GM19025 (cell line): ENCODE results near the gene SH2D3A.
"Not testable (repeated sequence)": the region's sequence is repeated elsewhere in the genome, so short reads cannot be mapped to it uniquely, and the experiment has no call there.

ENCODE experiments used
- ATAC-seq: cut with Tn5 transposase; IDR thresholded peaks from one replicate; pipeline ENCODE4 v1.9.1; 2021; ENCODE audit warnings: mild to moderate bottlenecking, low read depth, moderate library complexity; ENCODE audit not compliant: unreplicated experiment

SH2D3A gene

GRCh38 chr19:6710273-6711077 lies 56.8 kb downstream of the SH2D3A start:
- no peak for ATAC-seq

GRCh38 chr19:6709549-6709948 lies 57.7 kb downstream of the SH2D3A start:
- ATAC-seq, result no peak

DNA sequence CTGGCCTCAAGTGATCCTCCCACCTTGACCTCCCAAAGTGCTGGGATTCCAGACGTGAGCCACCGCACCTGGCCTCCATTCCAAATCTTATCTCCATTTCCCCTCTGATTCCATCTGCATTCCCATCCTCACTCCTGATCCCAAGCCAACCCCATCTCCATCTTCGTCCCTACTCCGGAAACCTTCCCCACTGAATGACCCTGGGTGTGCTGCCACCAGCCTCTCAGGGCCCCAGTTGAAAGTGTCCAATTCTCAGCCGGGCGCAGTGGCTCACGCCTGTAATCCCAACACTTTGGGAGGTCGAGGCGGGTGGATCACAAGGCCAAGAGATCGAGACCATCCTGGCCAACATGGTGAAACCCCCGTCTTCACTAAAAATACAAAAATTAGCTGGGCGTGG lies 58.3 kb downstream of the SH2D3A start:
- not testable (repeated sequence) for ATAC-seq

DNA sequence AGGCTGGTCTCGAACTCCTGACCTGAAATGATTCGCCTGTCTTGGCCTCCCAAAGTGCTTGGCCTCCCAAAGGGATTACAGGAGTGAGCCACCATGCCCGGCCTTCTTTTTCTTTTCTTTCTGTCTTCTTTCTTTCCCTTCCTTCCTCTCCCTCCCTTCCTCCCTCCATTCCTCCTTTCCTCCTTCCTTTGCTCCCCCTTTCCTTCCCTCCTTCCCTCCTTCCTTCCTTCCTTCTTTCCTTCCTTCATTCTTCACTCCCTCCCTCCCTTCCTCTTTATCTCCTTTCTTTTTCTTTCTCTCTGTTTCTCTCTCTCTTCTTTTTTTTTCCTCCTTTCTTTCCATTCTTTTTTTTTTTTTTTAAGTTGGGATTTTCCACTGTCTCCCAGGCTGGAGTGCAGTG lies 58.9 kb downstream of the SH2D3A start:
- ATAC-seq, result no peak

- no peak for ATAC-seq
Observed at GRCh38 chr19:6707658-6708018, 59.6 kb downstream of the SH2D3A start.

DNA sequence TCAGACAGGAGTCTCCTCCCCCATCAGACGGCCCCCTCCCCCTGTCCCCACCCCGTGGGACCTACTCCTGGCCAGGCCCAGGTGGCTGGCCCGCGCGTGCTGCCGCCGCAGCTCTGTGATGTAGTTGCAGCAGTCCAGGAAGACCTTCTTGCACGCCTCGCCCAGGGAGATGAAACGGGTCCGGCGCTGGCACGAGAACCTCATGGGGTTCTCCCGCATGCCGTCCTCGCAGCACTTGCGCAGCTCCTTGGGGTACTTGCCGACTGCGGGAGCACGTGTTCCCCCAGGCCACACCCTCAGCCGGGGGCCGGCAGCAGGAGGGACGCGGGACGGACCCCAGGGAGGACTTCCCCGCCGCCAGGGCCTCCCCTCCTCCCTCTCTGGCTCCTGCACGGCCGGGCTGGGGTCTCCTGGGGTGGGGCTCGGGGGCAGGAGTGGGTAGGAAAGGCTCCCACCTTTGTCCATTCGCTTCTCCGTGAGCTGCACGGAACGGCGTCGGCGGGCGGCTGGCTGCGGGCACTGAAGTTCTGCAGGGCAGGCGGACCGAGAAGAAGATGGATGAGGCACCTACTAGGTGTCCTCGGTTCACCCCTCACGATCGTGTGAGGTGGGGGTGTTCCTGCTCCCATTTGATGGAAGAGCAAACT lies 60.1 kb downstream of the SH2D3A start:
- no peak for ATAC-seq

GRCh38 chr19:6706633-6706958 lies 60.6 kb downstream of the SH2D3A start:
- ATAC-seq, result no peak

- ATAC-seq, result no peak
Observed at GRCh38 chr19:6705931-6706632, 61.2 kb downstream of the SH2D3A start.
